NCI-H1694 (cell line): Measurements from ENCODE around the gene ME3.
"Not testable (repeated sequence)": the region's sequence is repeated elsewhere in the genome, so short reads cannot be mapped to it uniquely, and the experiment has no call there.

Source experiments
- DNase-seq: peaks from one replicate; lab custom pipeline; 2025; lab: John Stamatoyannopoulos, UW

Gene ME3

DNA sequence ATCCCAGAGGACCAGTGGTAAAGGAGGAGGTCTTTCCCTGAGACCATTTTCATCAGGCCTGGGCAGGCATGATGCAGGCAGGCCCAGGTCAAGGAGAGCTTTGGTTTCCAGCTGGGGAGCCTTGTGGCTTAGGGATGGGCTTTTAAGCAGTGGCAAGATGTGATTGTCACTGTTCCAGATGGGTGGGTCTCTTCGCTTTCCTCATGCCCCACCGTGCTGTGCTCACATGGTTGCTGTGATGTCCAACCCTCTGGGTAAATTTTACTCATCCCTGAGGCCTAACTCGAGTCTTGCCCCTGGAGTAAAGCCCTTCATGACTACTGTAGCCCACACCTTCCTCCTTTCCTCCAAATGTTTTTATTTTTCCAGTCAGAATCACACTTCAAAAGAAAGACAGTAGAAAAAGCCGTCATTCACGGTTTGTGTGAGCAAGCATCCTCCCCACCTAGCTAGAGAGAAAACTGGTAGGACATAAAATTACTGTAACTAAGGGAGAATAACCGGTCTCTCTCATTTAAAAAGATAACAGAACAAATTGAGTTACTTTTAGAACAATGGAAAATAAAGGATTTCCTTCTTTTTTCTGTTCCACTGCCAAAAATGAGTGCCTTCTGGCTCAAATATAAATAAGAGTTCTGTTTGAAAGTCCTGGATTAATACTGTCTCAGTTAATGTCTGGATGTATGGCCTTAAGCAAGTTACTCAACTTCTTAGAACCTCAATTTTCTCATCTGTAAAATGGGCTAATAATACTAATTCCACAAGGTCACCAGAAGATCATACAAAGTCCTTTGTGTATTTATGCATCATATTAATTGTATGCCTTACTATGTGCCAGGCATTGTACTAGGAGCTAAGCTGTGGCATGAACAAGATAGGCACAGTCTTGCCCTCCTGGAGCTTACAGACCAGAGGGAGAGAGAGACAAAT lies 84.9 kb downstream of the ME3 start:
- no peak for DNase-seq

DNA sequence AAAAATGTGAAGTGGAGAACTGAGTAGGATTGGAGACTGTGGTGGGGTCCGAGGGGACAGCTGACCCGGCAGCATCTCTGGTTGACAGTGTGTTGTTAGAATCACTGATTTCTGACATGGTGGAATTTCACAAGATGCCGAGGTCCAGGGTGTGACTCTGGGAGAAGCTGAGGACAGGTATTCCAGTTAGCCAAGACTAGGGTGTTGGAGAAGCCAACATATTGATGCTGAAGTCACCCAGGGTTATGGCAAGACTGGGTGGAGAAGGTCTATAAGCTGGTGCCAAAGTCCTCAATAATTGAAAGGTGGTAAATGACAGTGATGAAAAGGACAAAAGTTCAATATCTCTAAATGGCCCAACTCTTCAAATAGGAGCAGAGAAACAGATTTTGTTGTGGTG lies 86.1 kb downstream of the ME3 start:
- DNase-seq = no peak

DNA sequence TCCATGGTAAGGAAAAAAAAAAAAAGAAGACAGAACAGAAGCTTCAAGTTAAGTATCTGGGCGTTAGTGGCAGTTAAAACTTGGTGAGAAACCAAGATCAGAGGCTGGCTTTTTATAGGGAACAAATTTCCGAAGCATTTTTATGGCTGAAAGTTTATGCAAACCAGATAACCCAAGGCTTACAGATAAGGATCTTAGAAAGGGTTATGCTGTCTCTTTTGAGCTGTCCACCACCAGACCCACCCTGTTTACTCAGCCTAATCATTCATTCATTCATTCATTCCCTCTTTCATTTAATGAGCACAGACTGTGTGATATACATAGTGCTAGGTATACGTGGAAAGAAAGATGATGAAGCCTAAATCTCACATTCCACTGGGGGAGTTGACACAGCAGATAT lies 89.5 kb downstream of the ME3 start:
- DNase-seq = no peak

DNA sequence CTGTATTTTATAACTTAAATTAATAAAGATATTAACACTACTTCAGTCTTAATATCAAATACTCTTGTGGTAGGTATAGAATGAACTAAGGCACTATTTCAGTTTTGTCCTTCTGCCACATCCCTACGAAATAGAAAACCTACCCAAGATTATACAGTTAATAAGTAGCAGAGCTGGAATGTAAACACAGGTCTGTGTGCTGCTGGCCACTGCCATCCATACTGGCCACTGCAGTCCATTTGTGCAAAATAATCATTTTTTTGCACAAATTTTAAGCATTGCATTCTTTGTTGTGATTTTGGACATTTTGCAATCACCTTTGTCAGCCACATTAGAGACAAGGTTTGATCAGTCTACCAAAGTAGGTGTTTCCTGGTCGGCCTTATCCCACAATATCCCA lies 91.9 kb downstream of the ME3 start:
- no peak for DNase-seq

DNA sequence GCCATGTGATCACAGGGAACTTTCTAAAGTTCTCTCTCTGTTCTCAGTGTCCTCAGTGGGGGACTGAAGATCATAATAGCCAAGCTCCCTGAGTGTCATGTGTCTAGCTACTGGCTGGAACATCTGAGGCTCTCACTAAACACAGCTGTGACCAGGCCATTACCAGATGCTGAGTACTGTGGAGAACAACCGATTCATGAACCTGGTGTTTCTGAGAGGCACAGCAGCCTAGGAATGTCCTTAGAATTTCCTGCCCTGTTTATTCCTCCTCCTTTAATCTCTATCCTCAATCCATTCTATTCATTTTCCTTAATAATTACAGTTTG lies 93.0 kb downstream of the ME3 start:
- DNase-seq = no peak

DNA sequence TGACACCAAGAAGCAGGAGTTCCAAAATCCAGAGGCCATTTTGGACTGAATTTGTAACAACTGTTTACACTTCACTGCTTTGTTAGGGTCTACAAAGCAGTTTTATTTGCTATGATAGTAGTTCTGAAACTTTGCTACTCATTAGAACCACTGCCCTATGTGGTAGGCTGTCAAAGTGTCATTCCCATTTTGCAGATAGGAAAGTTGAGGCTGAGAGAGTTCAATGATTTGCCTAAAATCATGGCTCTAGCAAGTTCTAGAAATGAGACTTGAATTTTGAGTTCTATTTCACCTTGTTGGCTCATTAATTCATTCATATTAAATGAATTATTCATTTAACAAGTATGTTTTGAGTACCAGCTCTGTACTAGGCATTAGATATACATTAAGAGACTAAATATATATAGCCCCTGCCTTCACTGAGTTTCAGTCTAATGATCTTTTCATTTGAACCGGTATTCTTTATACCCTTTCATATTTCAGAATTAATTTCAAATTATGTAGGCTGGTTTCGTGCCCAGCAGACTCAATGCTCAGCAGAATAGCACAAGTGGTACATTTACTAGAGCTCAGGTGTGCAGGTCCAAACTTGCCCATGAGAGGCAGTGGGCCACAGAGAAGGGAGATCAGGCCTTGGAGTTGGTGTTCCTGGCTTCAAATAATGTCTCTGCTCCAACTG lies 93.5 kb downstream of the ME3 start:
- no peak for DNase-seq

DNA sequence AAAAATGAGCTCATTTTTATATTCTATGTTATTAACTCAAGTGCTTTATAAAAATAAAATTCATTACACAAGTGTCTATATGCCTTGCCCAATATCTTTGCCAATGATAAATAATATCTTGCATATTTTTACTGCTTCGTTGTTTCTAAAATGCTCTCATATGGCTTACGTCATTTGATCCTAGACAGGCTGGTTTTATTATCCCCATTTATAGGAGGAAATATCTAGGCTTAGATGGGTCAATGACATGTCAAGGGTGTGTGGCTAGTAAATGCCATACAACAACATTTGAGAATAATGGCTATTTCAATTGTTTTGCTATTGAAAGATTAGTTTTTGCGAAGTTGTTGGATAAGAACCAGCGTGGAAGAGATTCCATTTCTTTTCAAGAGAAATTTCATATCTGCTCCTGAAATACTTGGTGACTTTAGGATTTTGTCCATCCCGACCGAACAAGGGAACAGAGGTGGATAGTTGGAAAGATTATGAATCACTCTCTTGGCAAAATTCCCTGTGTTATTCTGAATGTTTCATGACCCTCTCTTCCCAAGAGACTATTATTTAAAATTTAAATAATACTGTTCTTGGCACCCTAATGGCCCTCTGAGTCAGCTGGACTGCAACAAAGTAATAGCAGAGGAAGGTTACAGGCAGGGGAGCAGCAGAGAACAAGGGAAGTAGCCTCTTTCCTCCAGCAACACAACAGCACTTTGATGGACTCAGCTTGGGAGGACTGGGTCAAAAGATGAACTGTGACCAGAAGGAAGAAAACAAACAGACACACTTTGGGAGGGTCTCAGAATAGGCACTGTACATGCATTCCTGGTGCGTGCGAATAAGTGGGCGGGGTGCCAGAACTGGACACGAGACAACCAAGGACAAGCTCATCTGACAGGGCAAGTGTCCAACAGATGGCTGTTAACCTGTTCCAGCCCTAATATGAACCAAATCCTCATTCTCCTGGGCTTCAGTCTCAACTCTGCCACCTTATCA lies 94.5 kb downstream of the ME3 start:
- DNase-seq = no peak

DNA sequence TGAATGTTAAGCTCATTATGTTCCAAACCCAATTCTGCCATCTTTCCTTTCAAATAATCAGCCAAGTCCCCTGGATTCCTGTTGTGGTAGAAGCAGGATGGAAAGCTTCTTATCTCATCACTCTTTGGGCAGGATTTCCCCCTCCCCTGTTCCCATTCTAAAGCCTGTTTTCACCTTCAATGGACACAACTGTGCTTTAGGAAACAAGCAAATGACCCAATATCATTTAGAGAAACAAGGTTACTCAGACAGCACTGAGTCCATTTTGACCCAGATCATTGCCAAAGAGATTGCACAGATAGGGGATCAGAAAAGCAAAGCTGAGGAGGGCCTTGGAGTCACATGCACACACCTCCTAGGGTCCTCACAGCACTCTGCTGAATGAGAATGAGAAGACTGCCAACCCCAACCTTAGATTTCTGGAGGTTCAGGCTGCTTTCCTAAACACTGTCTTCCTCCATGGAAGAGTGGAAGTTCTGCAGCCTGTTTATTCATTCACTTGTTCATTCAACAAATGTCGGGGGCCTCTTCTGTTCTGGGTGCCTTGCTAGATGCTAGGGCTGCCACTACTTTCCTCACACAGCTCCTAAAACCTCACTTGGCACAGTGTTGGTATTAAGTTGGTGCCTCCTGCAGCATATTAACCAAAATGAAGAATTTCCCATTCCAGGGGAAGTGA lies 95.3 kb downstream of the ME3 start:
- DNase-seq = no peak

DNA sequence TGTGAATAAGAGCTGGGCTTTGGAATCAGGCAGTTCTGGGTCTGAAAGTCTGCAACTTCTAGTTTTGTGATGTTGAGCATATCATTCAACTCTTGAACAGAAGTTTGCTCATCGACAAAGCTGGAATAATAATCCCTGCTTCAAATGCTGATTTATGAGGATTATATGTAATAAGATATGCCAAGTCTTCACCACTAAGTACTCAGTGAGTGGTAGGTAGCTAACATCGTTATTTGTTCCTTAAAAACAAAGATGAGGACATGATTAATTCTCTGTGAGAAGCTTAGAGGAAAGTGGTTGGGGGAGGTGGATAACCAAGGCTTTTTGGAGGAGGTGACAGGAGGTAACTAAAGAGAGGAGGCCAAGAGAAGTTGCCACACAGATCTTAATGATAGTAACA lies 96.5 kb downstream of the ME3 start:
- no peak for DNase-seq

DNA sequence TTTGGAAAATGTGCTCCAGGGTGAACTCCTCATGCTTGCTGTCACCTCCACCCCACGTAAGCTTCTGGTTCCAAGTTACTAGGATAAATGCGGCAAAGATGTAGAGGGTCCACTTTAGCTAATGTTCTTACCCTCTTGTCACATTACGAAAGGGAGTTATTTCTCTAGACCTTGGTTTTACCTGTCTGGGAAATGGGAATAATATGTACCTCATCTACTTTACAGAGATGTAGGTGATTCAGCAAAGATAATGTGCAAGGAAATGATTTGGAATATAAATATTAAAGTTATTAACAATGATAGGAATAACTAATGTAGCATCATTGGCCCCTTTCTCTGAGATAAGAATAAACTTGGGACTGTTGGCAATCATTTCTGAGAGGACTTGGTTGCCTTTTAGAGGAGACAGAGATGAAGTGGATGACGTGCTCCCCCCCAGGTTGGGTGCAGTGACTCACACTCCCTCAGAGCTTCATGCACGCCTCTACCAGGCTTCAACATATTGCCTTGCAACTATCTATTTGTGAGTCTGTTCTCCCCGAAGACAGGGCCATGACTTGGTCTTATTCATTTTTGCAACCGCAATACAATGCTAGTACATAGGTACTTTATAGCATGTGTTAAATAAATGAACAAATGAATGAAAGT lies 97.1 kb downstream of the ME3 start:
- DNase-seq = no peak

DNA sequence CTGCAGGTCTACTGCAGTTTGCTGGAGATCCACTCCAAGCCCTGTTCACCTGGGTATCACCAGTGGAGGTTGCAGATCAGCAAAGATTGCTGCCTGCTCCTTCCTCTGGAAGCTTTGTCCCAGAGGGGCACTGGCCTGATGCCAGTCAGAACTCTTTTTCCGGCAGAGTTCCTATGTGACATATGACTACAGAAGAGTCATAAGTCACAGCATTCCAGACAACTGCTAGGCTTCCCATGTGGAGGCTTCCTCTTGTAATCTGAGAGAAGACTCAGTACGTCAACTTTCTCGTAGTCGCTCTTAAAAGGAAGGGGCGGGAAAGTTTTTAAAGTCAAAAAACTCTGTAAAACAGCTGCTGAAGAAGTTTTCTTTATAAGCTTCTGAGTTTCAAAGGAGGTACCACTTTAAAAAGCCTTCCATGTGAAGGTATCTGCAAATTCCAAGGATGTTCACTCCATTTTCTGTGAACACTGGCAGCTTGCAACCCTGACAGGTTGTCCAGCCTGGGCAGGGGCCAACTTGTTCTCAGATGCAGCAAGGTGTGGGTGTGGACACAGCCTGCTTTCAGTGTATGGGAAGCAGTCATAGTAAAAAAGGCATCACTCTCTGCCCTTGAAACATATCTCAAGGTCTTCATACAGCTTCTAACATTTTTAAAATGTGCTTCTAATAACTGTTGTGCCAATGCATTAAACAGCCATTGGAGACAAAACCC lies 97.8 kb downstream of the ME3 start:
- no peak for DNase-seq

DNA sequence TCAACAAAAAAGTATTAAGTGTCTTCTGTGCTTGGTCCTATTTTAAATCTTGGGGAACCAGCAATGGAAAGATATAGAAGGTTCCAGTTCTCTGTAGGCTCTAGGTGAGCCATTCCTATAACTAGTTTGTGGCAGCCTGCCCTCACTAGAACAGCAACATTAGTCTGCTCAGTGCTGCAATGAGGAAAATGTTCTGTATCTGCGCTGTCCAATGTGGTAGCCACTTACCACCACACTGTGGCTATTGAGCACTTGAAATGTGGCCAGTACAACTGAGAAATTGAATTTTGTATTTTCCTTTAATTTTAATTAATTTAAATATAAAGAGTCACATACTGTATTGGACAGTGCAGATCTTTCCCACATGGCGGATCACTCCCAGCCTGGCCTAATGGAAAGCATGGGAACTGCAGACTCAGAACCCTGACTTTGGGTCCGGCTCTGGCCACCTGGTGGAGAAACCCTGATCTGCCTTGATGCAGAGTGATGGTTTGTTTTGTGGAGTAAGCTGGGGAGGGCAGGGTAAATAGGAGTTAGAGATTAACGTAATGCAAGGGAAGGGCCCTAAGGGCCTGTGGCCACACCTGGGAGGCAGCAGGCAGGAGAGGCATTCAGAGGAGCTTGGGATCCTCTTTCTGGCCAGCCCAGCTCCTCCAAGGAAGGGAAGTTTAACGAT lies 101.0 kb downstream of the ME3 start:
- no peak for DNase-seq

DNA sequence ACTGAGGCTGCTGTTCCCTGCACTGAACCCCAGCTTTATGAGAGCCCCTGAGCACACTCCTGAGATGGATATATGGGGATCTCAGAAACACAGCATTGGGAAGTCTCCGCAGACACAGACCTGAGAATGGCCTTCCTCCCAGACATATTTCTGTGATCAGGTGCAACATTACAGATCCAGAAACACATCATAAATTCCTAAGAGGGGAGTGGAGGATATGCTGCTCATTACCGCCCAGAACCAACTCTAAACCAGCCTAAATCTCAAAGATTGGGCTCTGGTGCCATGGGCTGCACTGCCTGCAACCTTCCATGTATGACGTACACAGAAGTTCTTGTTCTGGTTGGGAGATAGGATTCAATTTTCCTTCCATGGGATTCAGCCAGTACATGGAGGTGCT lies 102.0 kb downstream of the ME3 start:
- DNase-seq = no peak

DNA sequence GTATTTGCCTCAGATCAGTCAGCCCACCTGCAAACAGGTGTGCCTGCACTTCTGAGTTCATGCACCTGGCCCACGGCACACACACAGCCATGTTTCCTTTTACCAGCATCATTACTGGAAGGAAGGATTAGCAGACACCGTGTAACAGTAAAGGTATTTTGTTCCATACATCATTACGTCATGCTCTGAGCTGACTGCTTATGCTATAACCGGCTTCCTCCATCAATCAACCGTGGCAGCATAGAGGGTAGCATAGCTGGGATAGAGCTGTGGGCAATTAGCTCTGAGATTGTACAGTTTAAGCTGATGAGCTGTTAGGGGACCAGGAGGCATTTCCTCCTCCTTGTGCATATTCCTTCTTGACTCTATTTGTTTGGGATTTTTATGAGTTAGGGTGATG lies 102.4 kb downstream of the ME3 start:
- DNase-seq = no peak

DNA sequence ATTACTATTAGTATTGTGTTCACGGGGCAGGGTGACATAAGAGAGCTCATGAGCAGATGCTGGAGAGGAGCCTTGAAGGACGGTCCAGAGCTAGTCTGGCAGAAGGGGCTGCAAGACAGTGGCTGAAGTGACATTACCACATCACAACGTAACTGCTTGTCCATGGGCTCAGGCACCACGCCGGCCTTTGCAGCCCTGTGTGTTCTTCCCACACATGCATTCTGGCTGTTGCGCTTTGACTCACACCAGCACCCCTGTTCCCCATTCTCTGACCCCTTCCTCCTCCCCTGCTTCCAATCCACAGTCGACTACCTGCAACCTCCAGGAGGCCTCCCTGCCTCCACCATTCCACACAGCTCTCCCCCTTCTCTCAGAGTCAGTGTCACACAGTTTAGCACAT lies 103.3 kb downstream of the ME3 start:
- no peak for DNase-seq

DNA sequence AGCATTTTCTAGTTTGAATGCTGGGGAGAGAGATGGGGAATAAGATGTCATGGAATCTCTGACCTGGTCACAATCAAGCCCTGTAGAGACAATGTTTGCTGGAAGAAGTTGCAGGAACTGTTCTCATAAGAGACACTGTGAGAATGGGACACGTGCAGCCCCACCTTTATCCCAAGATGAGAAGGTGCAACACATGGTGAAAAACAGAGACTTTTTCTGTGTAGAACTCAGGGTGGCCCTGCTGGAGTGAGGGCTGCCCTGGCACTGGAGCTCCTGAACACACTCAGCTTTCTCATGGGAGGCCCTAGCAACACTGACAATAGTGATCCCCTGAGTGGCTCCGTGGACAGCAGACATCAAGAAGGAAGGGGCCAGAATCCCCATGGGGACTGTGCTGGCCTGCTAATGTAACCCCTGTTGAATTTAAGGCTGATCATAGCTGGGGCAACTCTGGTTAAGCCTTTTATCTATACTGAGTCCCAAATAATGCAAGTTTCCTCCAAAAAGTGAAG lies 106.6 kb downstream of the ME3 start:
- no peak for DNase-seq

DNA sequence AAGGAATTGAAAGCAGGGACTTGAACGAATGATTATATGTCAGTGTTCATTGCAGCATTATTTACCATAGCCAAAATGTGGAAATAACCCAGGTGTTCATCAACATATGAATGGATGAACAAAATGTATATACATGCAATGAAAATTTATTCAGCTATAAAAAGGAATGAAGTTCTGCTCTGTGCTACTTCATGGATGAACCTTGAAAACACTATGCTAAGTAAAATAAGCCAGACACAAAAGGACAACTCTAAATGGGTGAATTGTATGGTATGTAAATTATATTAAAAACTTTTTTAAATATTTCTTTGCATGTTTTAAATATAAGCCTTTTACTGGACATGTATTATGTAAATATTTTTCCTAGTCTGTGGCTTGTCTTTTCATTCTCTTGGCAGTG lies 107.0 kb downstream of the ME3 start:
- no peak for DNase-seq

DNA sequence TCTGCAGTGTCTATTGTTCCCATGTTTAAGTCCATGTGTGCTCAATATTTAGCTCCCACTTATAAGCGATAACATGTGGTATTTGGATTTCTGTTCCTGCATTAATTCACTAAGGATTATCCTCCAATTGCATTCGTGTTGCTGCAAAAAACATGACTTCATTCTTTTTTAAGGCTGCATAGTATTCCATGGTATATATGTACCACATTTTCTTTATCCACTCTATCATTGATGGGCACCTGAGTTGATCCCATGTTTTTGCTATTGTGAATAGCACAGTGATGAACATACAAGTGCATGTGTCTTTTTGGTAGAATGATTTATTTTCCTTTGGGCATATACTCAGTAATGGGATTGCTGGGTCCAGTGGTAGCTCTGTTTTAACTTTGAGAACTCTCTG lies 109.6 kb downstream of the ME3 start:
- not testable (repeated sequence) for DNase-seq

DNA sequence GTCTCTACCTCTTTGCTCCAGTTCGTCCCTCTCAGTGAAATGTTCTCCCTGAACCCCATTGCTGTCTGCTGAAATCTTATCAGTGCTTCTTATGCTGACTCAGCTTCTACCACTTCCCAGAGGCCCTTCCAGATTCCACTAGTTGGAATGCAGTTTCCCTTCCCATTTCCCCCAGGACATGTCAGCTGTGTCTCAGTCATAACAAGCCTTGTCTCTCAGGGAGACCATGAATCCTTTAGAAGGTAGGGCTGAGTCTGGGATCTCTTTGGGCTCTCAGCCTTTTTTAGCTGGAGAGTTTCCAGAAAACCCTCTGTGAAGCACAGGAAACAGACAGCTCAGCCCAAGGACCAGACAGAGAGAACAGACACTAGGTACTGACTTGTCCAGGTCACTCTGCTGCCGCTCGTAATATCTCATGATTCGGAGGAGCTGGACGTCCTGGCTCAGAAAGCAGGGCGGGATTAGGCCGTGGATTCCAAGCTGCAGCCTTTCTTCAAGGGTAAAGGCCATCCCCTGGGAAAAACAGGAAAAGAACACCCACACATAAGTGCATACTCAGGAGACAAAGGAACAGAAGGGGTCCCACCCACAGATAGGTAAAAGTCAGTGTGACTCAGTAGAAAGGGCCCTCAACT lies 113.0 kb downstream of the ME3 start:
- DNase-seq = no peak
